Measurements from ENCODE around the gene MBOAT1.

GRCh38 chr6:20134613-20135012 lies 77.7 kb downstream of the MBOAT1 start:
- no peak for TF ChIP-seq GATA2 (IDR thresholded peaks at IDR 0.05; ENCODE audit: low read depth, low read length)
- no peak for TF ChIP-seq GATA3 (IDR thresholded peaks at IDR 0.05; ENCODE audit: low read depth, low read length)

All from SH-SY5Y (cell line).